Lower lobe of right lung (tissue), 2 donors: Measurements from ENCODE around the gene GRAP2. TPM values are rescaled to one million over a fixed set of nuclear protein-coding genes. Genes with fewer than 3 reads are reported as not detected.

Experiments used
- ATAC-seq, 2 donors: fragments of 200-7000 bp; cut with Tn5 transposase; one replicate each; pipeline ENCODE4 v1.9.1; 2020 to 2022; ENCODE audit warnings: mild to moderate bottlenecking in 2 of 2, moderate library complexity in 2 of 2
- DNase-seq: peaks from one replicate; pipeline ENCODE4 v3.0.0-alpha.2; 2020
- H3K27ac ChIP-seq: fragments of 200-600 bp; one replicate; pipeline ENCODE4 v1.8.0; 2022
- H3K27me3 ChIP-seq: fragments of 200-600 bp; one replicate; pipeline ENCODE4 v1.8.0; 2022; ENCODE audit warnings: low read depth
- H3K36me3 ChIP-seq: fragments of 200-600 bp; one replicate; pipeline ENCODE4 v1.8.0; 2022; ENCODE audit warnings: mild to moderate bottlenecking
- H3K4me1 ChIP-seq: fragments of 200-600 bp; one replicate; pipeline ENCODE4 v1.8.0; 2022
- H3K4me3 ChIP-seq: fragments of 200-600 bp; one replicate; pipeline ENCODE4 v1.8.0; 2022; ENCODE audit warnings: mild to moderate bottlenecking
- H3K9me3 ChIP-seq: fragments of 200-600 bp; one replicate; pipeline ENCODE4 v1.8.0; 2022
- intact Hi-C: fragments of 100-400 bp; cut with DNase I; formaldehyde crosslinking; loops from one replicate; pipeline ENCODE4 v1.11.0; 2022
- total RNA-seq: library from RNA; stranded (reverse); fragmentation: NEBNext Ultra II Directional; extraction: Animal tissue kit (Norgen Biotek cat#: 25700); gene quantifications from one replicate; pipeline ENCODE4 v1.2.1, GENCODE V29; 2021
- TF ChIP-seq, protein P1 (sequence below): fragments of 200-600 bp; IDR thresholded peaks from one replicate; pipeline ENCODE4 v1.8.0; 2022; ENCODE audit warnings: antibody characterized with exemption, mild to moderate bottlenecking
- donor health status: DM: no; HTN: yes; CAD: no; lungs with severe emphysema.

Gene GRAP2
- total RNA-seq, 1 donor from 2014 or later, result 9.5 TPM

DNA sequence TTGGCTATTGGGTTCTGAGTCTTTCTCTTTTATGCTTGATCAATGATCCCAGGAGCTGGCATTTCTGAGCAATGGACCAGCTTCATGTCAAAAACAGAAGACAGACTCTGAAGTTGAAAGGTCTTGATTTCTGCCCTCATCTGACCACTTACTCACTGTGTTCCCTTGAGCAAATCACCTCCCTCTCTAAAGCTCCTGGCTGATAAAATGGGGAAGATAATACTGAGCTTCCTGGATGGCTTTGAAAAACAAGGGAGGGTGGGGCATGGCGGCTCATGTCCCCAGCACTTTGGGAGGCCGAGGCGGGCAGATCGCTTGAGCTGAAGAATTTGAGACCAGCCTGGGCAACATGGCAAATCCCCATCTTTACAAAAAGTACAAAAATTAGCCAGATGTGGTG lies 100.2 kb downstream of the GRAP2 start:
- intact Hi-C loops, result no loop called here
- ATAC-seq (no peak), DNase-seq (no peak)
- H3K9me3 ChIP-seq, result no peaks in the 10 kb centered on the region
- TF ChIP-seq, protein P1, sequence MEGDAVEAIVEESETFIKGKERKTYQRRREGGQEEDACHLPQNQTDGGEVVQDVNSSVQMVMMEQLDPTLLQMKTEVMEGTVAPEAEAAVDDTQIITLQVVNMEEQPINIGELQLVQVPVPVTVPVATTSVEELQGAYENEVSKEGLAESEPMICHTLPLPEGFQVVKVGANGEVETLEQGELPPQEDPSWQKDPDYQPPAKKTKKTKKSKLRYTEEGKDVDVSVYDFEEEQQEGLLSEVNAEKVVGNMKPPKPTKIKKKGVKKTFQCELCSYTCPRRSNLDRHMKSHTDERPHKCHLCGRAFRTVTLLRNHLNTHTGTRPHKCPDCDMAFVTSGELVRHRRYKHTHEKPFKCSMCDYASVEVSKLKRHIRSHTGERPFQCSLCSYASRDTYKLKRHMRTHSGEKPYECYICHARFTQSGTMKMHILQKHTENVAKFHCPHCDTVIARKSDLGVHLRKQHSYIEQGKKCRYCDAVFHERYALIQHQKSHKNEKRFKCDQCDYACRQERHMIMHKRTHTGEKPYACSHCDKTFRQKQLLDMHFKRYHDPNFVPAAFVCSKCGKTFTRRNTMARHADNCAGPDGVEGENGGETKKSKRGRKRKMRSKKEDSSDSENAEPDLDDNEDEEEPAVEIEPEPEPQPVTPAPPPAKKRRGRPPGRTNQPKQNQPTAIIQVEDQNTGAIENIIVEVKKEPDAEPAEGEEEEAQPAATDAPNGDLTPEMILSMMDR, result no peak
- no peak overlapping the region for H3K4me3 ChIP-seq
- no peaks in the 10 kb centered on the region for H3K36me3 ChIP-seq
- H3K27me3 ChIP-seq, result peaks cover 19% of the 10 kb centered on the region
- no peak overlapping the region for H3K27ac ChIP-seq
- H3K4me1 ChIP-seq, result no peaks in the 10 kb centered on the region

DNA sequence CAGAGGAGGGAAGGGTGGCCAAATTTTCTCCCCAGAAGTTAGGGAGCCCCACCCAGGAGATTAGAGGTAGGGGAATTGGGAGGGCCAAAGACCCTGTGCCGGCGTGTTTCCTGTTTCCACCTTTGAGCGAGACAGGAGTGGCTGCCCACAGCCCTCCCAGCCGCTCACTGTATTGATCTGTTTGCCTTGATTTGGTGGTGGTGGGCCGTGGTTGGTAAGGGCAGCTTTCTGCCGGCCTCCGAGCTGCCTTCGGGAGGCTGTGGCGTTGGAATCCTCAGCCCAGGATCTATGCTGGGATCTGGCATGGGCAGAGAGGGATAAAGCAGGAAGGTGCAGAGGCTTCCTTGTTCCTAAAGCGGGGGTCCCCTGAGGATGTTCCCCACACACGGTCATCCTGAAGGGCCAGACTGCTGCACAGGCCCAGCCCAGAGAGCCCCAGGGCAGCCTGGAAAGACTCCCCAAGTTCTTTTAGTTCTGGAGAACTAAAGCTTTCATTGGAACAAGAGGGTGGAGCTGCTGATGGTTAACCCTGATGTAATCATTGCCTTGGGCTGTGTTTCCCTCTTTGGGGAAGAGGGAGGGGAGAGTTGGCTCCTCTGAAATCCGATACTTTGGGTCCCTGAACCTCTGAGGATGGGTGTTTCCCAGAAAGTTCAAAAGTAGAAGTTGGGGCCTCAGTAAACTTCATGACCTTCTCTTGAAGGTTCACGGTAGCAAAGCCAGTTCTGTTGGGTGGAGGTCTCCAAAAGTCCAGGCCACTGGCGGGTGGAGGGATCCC lies 101.1 kb downstream of the GRAP2 start:
- intact Hi-C loops, result no loop called here
- Histone ChIP-seq H3K27me3 (peaks cover 12% of the 10 kb centered on the region), H3K36me3 (no peaks in the 10 kb centered on the region), H3K4me1 (no peaks in the 10 kb centered on the region), H3K27ac (no peak overlapping the region), H3K9me3 (no peaks in the 10 kb centered on the region), H3K4me3 (no peak overlapping the region)
- ATAC-seq (no peak), DNase-seq (no peak)
- TF ChIP-seq, protein P1, result no peak

GRCh38 chr22:40002935-40003715 lies 102.2 kb downstream of the GRAP2 start:
- no peaks in the 10 kb centered on the region for H3K9me3 ChIP-seq
- ATAC-seq (no peak), DNase-seq (no peak)
- no peak overlapping the region for H3K4me3 ChIP-seq
- no peaks in the 10 kb centered on the region for H3K36me3 ChIP-seq
- TF ChIP-seq, protein P1, result no peak
- intact Hi-C loops, result no loop called here
- H3K27ac ChIP-seq, result no peak overlapping the region
- no peaks in the 10 kb centered on the region for H3K4me1 ChIP-seq
- peaks cover 11% of the 10 kb centered on the region for H3K27me3 ChIP-seq

DNA sequence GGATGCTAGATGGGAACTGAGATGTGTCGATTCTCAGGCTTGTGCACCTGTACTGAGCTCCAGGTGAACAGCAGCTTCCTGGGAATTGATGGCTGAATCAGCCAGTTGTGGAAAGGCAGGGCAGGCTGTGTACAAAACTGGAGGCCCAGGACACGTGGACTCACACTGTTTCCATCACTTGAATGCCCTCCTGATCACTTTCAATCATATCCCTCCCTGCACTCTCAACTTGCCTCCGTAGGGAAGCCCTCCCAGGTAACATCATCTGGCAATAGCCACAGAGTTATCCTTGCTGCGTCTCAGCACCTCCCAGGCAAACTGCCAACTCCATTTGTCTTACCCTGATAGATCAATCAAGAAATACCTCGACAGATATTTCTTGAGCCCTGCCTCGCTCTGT lies 104.0 kb downstream of the GRAP2 start:
- H3K4me1 ChIP-seq, result no peaks in the 10 kb centered on the region
- no peaks in the 10 kb centered on the region for H3K36me3 ChIP-seq
- intact Hi-C loops, result no loop called here

DNA sequence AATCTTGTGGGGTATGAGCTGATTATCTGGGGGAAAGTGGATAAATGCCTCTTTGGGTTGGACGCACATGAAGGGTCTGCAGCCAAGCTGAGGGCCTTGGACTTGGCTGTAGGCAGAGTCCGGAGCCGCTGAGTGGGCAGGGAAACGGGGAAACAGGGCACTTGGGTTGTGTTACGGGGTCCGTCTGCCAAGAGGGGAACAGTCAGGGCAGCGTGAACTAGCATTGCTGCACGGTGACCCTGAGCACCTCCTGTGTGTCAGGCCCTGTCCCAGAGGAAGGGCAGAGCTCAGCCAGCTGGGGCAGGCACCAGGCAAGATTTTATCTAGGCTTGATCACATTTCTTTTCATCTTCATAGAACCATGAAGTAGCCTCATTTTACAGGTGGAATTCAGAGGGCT lies 105.8 kb downstream of the GRAP2 start:
- no peaks in the 10 kb centered on the region for H3K4me1 ChIP-seq
- TF ChIP-seq, protein P1, result no peak
- intact Hi-C loops, result no loop called here
- ATAC-seq (no peak), DNase-seq (no peak)
- H3K9me3 ChIP-seq, result no peaks in the 10 kb centered on the region
- peaks cover 34% of the 10 kb centered on the region for H3K27me3 ChIP-seq
- no peak overlapping the region for H3K4me3 ChIP-seq
- H3K36me3 ChIP-seq, result no peaks in the 10 kb centered on the region
- H3K27ac ChIP-seq, result no peak overlapping the region

More for the DNA sequence above, 104.0 kb downstream of the GRAP2 start:
- no peak for ATAC-seq
- TF ChIP-seq, protein P1, result no peak
- H3K27ac ChIP-seq, result no peak overlapping the region
- no peak for DNase-seq
- H3K27me3 ChIP-seq, result peaks cover 22% of the 10 kb centered on the region
- no peak overlapping the region for H3K4me3 ChIP-seq
- H3K9me3 ChIP-seq, result no peaks in the 10 kb centered on the region
